ENCODE results near the gene SRGAP2B. TPM values are rescaled to one million over a fixed set of nuclear protein-coding genes. Genes with fewer than 3 reads are reported as not detected.
"Not testable (repeated sequence)": the region's sequence is repeated elsewhere in the genome, so short reads cannot be mapped to it uniquely, and the experiment has no call there.

The SRGAP2B gene
- total RNA-seq, 1 donor from 2014 or later, result 32.0 TPM

GRCh38 chr1:145047553-145047952 lies 47.6 kb downstream of the SRGAP2B start:
- DNase-seq (ENCODE audit: low read depth), result not testable (repeated sequence)

- DNase-seq (ENCODE audit: low read depth), result not testable (repeated sequence)
These were observed 49.4 kb downstream of the SRGAP2B start for GRCh38 chr1:145045571-145046273.

GRCh38 chr1:145041519-145041918 lies 53.6 kb downstream of the SRGAP2B start:
- not testable (repeated sequence) for DNase-seq (ENCODE audit: low read depth)

- not testable (repeated sequence) for DNase-seq (ENCODE audit: low read depth)
These were observed 59.1 kb downstream of the SRGAP2B start for GRCh38 chr1:145036019-145036418.

- DNase-seq (ENCODE audit: low read depth), result not testable (repeated sequence)
These were observed 61.6 kb downstream of the SRGAP2B start for GRCh38 chr1:145033523-145033922.

GRCh38 chr1:145027251-145027650 lies 67.9 kb downstream of the SRGAP2B start:
- not testable (repeated sequence) for DNase-seq (ENCODE audit: low read depth)

GRCh38 chr1:145025286-145025685 lies 69.8 kb downstream of the SRGAP2B start:
- not testable (repeated sequence) for DNase-seq (ENCODE audit: low read depth)

- DNase-seq (ENCODE audit: low read depth), result not testable (repeated sequence)
These were observed 72.9 kb downstream of the SRGAP2B start for GRCh38 chr1:145022259-145022658.

GRCh38 chr1:145021749-145022148 lies 73.4 kb downstream of the SRGAP2B start:
- DNase-seq (ENCODE audit: low read depth), result not testable (repeated sequence)

- DNase-seq (ENCODE audit: low read depth), result not testable (repeated sequence)
These were observed 75.4 kb downstream of the SRGAP2B start for GRCh38 chr1:145019709-145020108.

GRCh38 chr1:145017725-145018124 lies 77.4 kb downstream of the SRGAP2B start:
- not testable (repeated sequence) for DNase-seq (ENCODE audit: low read depth)

- not testable (repeated sequence) for DNase-seq (ENCODE audit: low read depth)
These were observed 78.7 kb downstream of the SRGAP2B start for GRCh38 chr1:145016492-145016862.

GRCh38 chr1:145015744-145016491 lies 79.2 kb downstream of the SRGAP2B start:
- DNase-seq (ENCODE audit: low read depth), result not testable (repeated sequence)

GRCh38 chr1:145013353-145013752 lies 81.8 kb downstream of the SRGAP2B start:
- DNase-seq (ENCODE audit: low read depth), result not testable (repeated sequence)

GRCh38 chr1:145011811-145012210 lies 83.3 kb downstream of the SRGAP2B start:
- not testable (repeated sequence) for DNase-seq (ENCODE audit: low read depth)

- not testable (repeated sequence) for DNase-seq (ENCODE audit: low read depth)
These were observed 84.5 kb downstream of the SRGAP2B start for GRCh38 chr1:145010580-145010979.

GRCh38 chr1:145009928-145010327 lies 85.2 kb downstream of the SRGAP2B start:
- DNase-seq (ENCODE audit: low read depth), result not testable (repeated sequence)

- DNase-seq (ENCODE audit: low read depth), result not testable (repeated sequence)
These were observed 86.7 kb downstream of the SRGAP2B start for GRCh38 chr1:145008388-145008787.

GRCh38 chr1:145005142-145005541 lies 90.0 kb downstream of the SRGAP2B start:
- not testable (repeated sequence) for DNase-seq (ENCODE audit: low read depth)

GRCh38 chr1:145001381-145001780 lies 93.7 kb downstream of the SRGAP2B start:
- not testable (repeated sequence) for DNase-seq (ENCODE audit: low read depth)

GRCh38 chr1:145000743-145001326 lies 94.3 kb downstream of the SRGAP2B start:
- DNase-seq (ENCODE audit: low read depth), result not testable (repeated sequence)

Data from myocyte (in vitro differentiated cells).